ENCODE data around the gene DDX27.
A peak's percentile ranks its signal among the peaks of the same experiment; 100 is the strongest.

Gene DDX27

DNA sequence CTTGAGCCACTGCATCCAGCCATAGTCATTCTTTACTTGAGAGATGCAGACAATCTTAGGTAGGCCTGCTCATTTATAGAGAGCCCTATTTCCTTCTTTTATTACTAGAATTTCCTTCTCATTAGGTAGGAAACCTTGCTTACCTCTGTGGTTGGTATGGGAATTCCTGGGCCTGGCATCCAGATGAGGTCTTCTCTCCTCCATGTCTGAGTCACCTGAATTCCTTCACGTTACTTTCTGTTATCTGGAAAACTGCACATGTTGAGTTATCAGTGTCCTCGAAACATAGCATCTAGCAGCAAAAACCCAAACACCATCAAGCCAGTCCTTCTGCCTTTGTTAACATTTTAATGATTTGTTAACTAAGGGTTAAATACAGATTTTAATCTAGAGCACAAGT, 56.4 kb downstream of the DDX27 start:
- no peak for DNase-seq (ENCODE audit: extremely low read depth, low read depth)
- TF ChIP-seq, protein P1, sequence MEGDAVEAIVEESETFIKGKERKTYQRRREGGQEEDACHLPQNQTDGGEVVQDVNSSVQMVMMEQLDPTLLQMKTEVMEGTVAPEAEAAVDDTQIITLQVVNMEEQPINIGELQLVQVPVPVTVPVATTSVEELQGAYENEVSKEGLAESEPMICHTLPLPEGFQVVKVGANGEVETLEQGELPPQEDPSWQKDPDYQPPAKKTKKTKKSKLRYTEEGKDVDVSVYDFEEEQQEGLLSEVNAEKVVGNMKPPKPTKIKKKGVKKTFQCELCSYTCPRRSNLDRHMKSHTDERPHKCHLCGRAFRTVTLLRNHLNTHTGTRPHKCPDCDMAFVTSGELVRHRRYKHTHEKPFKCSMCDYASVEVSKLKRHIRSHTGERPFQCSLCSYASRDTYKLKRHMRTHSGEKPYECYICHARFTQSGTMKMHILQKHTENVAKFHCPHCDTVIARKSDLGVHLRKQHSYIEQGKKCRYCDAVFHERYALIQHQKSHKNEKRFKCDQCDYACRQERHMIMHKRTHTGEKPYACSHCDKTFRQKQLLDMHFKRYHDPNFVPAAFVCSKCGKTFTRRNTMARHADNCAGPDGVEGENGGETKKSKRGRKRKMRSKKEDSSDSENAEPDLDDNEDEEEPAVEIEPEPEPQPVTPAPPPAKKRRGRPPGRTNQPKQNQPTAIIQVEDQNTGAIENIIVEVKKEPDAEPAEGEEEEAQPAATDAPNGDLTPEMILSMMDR (IDR thresholded peaks at IDR 0.05; ENCODE audit: low read depth, low read length), result no peak

DNA sequence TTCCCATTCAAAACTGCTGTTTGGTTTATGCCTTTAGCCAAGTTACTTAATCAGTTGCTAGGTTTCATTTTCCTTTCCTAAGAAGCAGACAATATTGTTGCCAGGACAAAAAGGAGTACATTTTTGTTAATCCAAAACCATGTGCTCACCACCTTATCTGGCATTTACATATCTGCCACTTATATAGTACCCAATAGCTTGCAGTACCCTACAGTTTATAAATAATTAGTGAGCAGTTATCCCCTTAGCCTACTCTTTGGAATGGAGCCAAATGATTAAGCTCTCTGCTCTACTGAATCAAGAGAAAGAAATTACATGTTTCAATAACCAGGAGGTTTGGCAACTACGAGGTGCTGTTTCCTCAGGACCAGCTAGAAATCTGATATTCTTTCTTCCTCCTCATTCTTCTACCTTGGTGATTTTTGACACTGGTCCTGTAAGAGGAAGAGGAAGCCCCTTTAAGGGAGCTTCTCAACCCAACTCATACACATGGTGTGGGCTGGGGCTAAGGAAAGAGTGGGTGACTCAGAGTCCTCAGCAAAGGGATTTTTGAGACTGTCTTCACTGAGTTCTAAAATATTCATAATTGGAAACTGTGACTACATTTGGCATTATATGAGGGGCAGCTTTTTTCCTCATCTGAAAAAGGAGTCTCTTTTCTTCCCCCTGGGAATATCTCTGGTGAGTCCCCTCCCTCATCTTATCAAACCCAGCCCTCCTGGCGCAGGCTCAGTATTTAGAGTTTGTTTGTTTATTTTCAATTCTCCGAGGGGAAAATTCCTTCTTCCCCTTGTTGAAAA, 57.1 kb downstream of the DDX27 start:
- TF ChIP-seq, protein P1 (IDR thresholded peaks at IDR 0.05; ENCODE audit: low read depth, low read length), result no peak
- no peak for DNase-seq (ENCODE audit: extremely low read depth, low read depth)

DNA sequence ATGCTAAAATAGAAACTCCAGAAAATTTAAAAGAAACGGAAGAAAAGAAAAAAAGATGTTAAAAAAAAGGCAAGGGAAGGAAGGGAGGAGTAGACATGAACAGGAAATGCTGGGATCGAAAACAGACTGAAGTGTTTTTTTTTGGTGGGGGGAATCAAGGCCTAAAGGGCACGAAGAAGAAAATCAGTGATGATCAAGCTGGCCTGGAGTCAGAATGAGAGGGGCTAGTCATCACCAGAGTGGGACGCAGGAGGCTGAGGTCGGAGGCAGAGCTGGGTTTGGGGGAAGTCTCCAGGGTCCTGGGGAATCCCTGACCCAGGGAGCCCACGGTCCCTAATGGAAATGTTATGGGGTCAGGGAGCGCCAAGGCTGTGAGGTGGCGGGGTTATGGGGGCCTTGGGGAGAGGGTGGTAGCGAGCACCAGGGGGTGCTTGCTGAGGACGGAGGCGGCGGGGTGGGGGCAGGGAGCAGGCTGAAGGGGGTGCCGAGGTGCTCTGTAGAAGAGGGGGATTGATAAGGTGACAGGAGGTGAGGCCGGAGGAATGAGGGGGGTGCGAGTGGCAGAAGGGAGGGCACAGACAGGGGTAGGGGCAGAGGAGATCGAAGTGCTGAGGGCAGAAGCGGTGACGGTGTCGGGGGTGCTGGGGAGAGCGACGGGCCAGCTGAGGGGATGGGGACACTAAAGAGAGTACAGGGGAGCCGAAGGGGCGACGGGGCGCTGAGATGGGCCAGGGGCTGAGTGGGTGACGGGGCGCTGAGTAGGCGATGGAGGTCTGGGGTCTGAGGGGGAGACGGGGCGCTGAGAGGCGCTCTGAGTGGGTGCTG, 58.0 kb downstream of the DDX27 start:
- TF ChIP-seq, protein P1 (IDR thresholded peaks at IDR 0.05; ENCODE audit: low read depth, low read length), result no peak
- no peak for DNase-seq (ENCODE audit: extremely low read depth, low read depth)

DNA sequence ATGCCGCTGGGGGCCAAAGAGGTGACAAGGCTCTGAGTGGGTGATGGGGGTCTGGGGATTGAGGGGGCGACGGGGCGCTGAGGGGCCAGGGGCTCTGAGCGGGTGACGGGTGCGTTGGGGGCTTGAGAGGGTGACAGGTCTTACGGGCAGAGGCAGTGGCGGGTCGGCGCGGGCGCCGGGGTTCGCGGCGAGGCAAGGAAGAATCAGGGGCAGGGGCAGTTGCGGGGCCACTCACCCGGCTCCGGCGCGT, 58.5 kb downstream of the DDX27 start:
- DNase-seq (ENCODE audit: extremely low read depth, low read depth), result no peak
- TF ChIP-seq, protein P1 (IDR thresholded peaks at IDR 0.05; ENCODE audit: low read depth, low read length), result no peak

DNA sequence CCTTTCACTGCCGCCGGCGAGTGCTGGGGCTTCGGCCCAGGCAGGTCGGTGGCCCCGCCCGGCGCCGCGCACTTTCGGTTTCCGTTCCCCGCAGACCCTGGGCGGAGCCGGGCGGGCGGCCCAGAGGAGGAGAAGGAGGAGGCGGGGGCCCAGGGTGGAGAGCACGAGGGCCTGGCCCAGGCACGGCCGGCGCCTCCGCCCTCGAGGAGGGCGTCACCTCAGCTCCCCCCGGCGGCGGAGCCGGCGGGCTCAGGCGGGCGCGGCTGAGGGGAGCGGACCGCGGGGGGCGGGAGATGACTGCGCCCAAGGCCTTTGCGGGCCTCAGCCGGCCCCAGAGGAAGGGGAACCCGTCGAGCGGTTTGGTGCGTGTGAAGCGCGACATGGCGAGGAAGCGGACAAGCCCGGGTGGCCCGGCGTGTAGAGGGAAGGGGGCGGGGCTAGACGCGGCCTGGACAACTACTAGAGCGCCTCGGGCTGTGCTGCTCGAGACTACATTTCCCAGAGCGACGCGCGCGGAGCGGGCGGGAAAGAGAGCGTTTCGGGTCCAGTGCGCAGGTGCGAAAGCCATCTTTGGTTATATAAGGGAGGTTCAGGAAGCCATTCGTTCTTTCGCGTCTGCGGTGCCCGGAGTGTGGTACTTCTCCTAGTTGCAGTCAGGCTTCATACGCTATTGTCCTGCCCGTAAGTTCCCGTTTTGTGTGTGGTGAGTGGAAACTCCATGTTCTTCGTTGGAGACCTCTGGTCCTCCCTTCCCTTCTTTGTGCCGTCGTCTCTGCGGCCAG, 59.0 kb downstream of the DDX27 start, which contains the start of gene ZNFX1:
TSS of gene ZNFX1 (minus strand) at position 22 of the 782 bp plus-strand sequence. CDS start 2,218 bp downstream, outside the sequence.
- DNase-seq (ENCODE audit: extremely low read depth, low read depth), result peak; percentile 95
- TF ChIP-seq, protein P1 (IDR thresholded peaks at IDR 0.05; ENCODE audit: low read depth, low read length), result no peak

DNA sequence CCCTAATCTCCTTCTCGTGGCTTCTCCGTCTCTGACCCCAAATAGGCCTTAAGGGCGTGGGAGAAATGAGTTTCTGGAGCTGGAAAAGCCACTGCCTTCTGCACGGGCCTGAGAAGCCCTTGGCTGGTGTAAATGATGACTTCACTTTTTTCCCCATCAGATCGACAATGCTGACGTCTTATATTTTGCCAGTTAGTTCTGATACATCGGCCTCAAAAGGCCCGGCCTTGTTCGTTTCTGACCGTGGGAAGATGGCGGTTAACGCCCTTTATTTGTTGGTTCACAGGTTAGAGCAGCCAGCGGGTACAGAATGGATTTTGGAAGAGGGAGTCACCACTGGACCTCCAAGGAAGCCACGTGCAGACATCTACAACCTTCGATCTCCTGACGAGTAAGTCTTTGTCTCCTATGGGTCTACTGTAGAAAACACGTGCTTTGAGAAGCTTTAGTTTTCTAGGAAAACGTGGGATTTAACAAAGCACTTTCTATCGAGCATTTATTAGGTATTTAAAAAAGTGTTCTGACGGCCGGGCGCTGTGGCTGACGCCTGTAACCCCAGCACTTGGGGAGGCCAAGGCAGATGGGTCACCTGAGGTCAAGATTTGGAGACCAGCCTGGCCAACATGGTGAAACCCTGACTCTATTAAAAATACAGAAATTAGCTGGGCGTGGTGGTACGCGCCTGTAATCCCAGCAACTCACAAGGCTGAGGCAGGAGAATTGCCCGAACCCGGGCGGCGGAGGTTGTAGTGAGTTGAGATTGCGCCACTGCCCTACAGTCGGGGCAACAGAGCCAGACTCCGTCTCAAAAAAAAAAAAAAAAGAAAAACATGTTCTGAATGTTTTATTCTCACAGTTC, 59.8 kb downstream of the DDX27 start:
- TF ChIP-seq, protein P1 (IDR thresholded peaks at IDR 0.05; ENCODE audit: low read depth, low read length), result no peak
- DNase-seq (ENCODE audit: extremely low read depth, low read depth), result no peak
